WTC11 (cell line): ENCODE results near the gene LAT.

ENCODE experiments used
- CREB1 ChIP-seq: sonication (generic); formaldehyde crosslinking; IDR thresholded peaks from 2 replicates; pipeline ENCODE4 v1.8.0; 2023; ENCODE audit warnings: mild to moderate bottlenecking, missing genetic modification reagents
- SP1 ChIP-seq: sonication (generic); formaldehyde crosslinking; conservative IDR thresholded peaks from 2 replicates; pipeline ENCODE4 v1.8.1; 2022; ENCODE audit warnings: missing genetic modification reagents
- TEAD4 ChIP-seq: sonication (generic); formaldehyde crosslinking; IDR thresholded peaks from 2 replicates; pipeline ENCODE4 v1.8.0; 2022; ENCODE audit warnings: mild to moderate bottlenecking, missing genetic modification reagents
- TF ChIP-seq, protein P1 (sequence below): fragments of 200-600 bp; IDR thresholded peaks from 2 replicates; pipeline ENCODE4 v1.8.0; 2022; ENCODE audit warnings: antibody characterized with exemption
- TF ChIP-seq, protein P2 (sequence below): sonication (generic); formaldehyde crosslinking; IDR thresholded peaks from 2 replicates; pipeline ENCODE4 v1.8.1; 2023; ENCODE audit warnings: mild to moderate bottlenecking, missing genetic modification reagents

DNA sequence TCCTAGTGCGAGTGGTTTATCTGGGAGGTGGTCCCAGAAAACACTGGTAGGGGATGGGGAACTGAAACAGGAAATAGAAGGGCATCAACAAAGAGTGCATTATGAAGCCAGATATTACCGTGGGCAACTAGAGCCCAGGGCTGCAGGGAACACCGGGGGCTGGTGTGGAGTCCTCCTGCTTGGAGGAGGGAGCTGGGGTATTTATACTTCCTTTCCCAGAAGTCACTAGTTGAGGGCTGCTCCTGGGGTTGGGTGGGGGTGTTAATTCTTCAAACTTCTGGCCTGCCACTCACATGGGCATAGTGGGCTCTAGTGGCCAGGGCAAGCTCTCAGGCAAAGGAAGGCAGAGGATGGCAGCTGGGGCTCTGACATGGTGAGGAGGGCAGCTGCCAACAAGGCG, 14.7 kb downstream of the LAT start:
- TF ChIP-seq CREB1 (no peak), SP1 (CRISPR knock-in tag) (no peak), TEAD4 (CRISPR knock-in tag) (no peak)
- TF ChIP-seq, protein P1, sequence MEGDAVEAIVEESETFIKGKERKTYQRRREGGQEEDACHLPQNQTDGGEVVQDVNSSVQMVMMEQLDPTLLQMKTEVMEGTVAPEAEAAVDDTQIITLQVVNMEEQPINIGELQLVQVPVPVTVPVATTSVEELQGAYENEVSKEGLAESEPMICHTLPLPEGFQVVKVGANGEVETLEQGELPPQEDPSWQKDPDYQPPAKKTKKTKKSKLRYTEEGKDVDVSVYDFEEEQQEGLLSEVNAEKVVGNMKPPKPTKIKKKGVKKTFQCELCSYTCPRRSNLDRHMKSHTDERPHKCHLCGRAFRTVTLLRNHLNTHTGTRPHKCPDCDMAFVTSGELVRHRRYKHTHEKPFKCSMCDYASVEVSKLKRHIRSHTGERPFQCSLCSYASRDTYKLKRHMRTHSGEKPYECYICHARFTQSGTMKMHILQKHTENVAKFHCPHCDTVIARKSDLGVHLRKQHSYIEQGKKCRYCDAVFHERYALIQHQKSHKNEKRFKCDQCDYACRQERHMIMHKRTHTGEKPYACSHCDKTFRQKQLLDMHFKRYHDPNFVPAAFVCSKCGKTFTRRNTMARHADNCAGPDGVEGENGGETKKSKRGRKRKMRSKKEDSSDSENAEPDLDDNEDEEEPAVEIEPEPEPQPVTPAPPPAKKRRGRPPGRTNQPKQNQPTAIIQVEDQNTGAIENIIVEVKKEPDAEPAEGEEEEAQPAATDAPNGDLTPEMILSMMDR: no peak
- TF ChIP-seq, protein P2, sequence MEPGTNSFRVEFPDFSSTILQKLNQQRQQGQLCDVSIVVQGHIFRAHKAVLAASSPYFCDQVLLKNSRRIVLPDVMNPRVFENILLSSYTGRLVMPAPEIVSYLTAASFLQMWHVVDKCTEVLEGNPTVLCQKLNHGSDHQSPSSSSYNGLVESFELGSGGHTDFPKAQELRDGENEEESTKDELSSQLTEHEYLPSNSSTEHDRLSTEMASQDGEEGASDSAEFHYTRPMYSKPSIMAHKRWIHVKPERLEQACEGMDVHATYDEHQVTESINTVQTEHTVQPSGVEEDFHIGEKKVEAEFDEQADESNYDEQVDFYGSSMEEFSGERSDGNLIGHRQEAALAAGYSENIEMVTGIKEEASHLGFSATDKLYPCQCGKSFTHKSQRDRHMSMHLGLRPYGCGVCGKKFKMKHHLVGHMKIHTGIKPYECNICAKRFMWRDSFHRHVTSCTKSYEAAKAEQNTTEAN: no peak
